Kidney (tissue), 14 donors: ENCODE data around the gene TIMM50. TPM values are rescaled to one million over a fixed set of nuclear protein-coding genes. Genes with fewer than 3 reads are reported as not detected.

Source experiments
- DNase-seq, 5 donors: peaks; one replicate each; pipeline ENCODE4 v3.0.0-alpha.2; 2013 to 2020
- FAIRE-seq: peaks from 2 replicates; lab custom pipeline; 2012; peaks lifted over from hg19 to GRCh38; lab: Jason Lieb, UNC
- H3K27ac ChIP-seq, 2 donors: one replicate each; pipeline ENCODE4 v1.7.0; 2013; ENCODE audit warnings: low read depth in 2 of 2, low read length in 2 of 2, inconsistent platforms in 1 of 2
- H3K27me3 ChIP-seq: one replicate; pipeline ENCODE4 v1.7.1; 2013; ENCODE audit warnings: low read length, inconsistent platforms; ENCODE audit not compliant: control insufficient read depth, insufficient read depth
- H3K36me3 ChIP-seq, 3 donors: one replicate each; pipeline versions ENCODE4 v1.7.0 to v1.7.1; 2013; ENCODE audit warnings: low read length in 3 of 3, control low read depth in 1 of 3, inconsistent platforms in 1 of 3; ENCODE audit not compliant: insufficient read depth in 3 of 3, control insufficient read depth in 2 of 3
- H3K4me1 ChIP-seq, 3 donors: one replicate each; pipeline versions ENCODE4 v1.7.0 to v1.7.1; 2013; ENCODE audit warnings: low read length in 3 of 3, inconsistent platforms in 1 of 3, low read depth in 1 of 3; ENCODE audit not compliant: control insufficient read depth in 2 of 3, insufficient read depth in 2 of 3
- H3K4me3 ChIP-seq, 3 donors: one replicate each; pipeline versions ENCODE4 v1.7.0 to v1.8.1; 2013; ENCODE audit warnings: low read length in 3 of 3, control low read depth in 1 of 3, inconsistent platforms in 1 of 3
- H3K9ac ChIP-seq, 3 donors: one replicate each; pipeline versions ENCODE4 v1.7.0 to v1.7.1; 2013; ENCODE audit warnings: low read length in 3 of 3, control low read depth in 1 of 3, inconsistent platforms in 1 of 3
- H3K9me3 ChIP-seq, 3 donors: one replicate each; pipeline versions ENCODE4 v1.7.0 to v1.7.1; 2013; ENCODE audit warnings: low read length in 3 of 3, control low read depth in 1 of 3, inconsistent platforms in 1 of 3; ENCODE audit not compliant: control insufficient read depth in 2 of 3, insufficient read depth in 1 of 3
- intact Hi-C: fragments of 100-400 bp; cut with DNase I; formaldehyde crosslinking; loops from one replicate; pipeline ENCODE4 v1.11.1; 2022
- polyA plus RNA-seq: library from polyadenylated mRNA; stranded (reverse); fragments of 350-450 nt; fragmentation: Illumina TruSeq; extraction: RNeasy Lipid Tissue Mini Kit (QIAGEN cat#74804); gene quantifications from one replicate; pipeline ENCODE4 v1.2.3, GENCODE V29; 2014; ENCODE audit warnings: low read depth, low replicate concordance; ENCODE audit not compliant: insufficient read depth
- total RNA-seq: library from RNA; stranded (reverse); fragmentation: NEBNext Ultra II Directional; extraction: Animal tissue kit (Norgen Biotek cat#: 25700); gene quantifications from one replicate; pipeline ENCODE4 v1.2.1, GENCODE V29; 2021
- TF ChIP-seq, protein P1 (sequence below): IDR thresholded peaks from 3 replicates; pipeline ENCODE4 v1.5.1; 2012; ENCODE audit warnings: mild to moderate bottlenecking, moderate library complexity, borderline replicate concordance; ENCODE audit not compliant: insufficient read depth; ENCODE audit errors: extremely low read depth
- donor health status: control.
- donor health status: control.
- donor health status: control.
- donor health status: control.
- donor health status: control.
- donor health status: DM: yes; HTN: yes; CAD: no.
- donor health status: Normal renal cell carcinoma (clear cell type).

The TIMM50 gene
- total and polyA plus RNA-seq, 2 donors from 2014 or later = 52.4 to 74.4 TPM

DNA sequence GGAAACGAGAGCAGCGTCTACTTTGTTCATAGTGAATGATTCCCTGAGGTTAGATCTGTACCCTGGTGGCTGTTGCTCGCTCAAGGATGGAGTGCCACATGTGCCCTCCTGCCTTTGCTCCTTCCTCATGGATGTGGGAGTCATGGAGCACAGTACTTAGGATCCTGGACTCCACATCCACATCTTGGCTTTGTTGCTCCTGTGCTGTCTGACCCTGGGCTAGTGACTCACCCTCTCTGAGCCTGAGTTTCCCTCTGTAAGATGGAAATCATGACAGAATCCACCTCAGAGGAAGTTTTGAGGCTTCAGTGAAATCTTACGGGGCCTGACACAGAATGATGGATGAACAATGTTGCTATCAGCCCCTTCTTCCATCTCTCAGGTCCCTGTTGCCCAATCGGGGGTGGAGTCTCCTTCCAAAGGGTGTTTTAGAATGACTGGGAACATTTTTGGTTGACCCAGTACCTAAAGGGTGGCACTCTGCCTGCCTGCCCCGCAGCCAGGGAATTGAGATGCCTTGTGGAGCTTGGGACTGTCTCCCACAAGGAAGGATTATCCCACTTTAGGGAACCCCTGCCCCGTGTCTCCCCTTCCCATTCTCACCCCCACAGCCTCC lies 9.8 kb upstream of the TIMM50 start:
- intact Hi-C loops = loop anchor here (10.0 kb wide), 1 partner anchor 64 kb away; the partner anchor contains the start of gene EID2B
- H3K9me3 ChIP-seq = no peaks in the 10 kb centered on the region
- FAIRE-seq = no peak

DNA sequence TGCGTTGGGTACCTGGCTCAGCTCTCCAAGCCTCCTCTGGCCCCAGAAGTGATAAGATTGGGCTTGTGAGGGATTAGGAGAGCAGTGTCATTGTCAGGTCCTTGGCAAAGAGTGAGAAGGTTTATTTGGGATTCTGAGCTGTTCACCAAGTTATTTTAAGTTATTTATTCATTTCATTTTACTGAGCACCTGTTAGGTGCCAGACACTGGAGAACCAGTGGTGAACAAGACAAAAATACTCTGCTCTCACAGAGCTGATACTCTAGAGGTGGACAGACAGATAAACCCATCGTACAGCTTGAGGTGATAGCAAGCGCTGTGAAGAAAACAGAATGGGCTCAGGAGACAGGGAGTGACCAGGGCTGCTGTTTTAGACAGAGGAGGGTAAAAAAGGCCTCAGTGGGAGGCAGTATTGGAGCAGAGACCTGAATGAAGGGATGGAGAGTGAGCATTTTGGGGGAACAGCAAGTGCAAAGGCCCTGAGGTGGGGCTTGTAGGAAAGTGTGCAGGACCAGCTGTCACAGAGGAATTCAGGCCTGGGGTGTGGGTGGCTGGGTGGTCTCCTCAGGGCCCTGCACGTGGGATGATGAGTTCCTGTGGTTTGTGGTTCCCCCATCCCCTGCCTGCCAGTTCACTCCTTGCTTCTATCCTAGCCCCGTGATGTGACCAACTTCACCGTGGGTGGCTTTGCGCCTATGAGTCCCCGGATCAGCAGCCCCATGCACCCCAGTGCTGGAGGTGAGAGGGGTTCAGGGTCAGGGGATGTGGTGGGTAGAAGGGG lies 8.7 kb upstream of the TIMM50 start:
- Histone ChIP-seq H3K9ac (no peak overlapping the region), H3K9me3 (no peaks in the 10 kb centered on the region), H3K4me1 (no peaks in the 10 kb centered on the region), H3K36me3 (peaks cover 4 to 80% (median 62%) of the 10 kb centered on the region in 3 donors), H3K27me3 (no peaks in the 10 kb centered on the region), H3K27ac (no peak overlapping the region), H3K4me3 (no peak overlapping the region)
- TF ChIP-seq, protein P1, sequence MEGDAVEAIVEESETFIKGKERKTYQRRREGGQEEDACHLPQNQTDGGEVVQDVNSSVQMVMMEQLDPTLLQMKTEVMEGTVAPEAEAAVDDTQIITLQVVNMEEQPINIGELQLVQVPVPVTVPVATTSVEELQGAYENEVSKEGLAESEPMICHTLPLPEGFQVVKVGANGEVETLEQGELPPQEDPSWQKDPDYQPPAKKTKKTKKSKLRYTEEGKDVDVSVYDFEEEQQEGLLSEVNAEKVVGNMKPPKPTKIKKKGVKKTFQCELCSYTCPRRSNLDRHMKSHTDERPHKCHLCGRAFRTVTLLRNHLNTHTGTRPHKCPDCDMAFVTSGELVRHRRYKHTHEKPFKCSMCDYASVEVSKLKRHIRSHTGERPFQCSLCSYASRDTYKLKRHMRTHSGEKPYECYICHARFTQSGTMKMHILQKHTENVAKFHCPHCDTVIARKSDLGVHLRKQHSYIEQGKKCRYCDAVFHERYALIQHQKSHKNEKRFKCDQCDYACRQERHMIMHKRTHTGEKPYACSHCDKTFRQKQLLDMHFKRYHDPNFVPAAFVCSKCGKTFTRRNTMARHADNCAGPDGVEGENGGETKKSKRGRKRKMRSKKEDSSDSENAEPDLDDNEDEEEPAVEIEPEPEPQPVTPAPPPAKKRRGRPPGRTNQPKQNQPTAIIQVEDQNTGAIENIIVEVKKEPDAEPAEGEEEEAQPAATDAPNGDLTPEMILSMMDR = no peak
- intact Hi-C loops = loop anchor here (10.0 kb wide), 1 partner anchor 63 kb away; the partner anchor contains the start of gene EID2B
- FAIRE-seq = no peak
- no peak for DNase-seq

More for the DNA sequence above, 9.8 kb upstream of the TIMM50 start:
- H3K4me3 ChIP-seq = no peak overlapping the region
- H3K9ac ChIP-seq = no peak overlapping the region
- no peaks in the 10 kb centered on the region for H3K27me3 ChIP-seq
- no peaks in the 10 kb centered on the region for H3K4me1 ChIP-seq
- peaks cover 4 to 80% (median 62%) of the 10 kb centered on the region in 3 donors for H3K36me3 ChIP-seq
- TF ChIP-seq, protein P1 = no peak
- H3K27ac ChIP-seq = no peak overlapping the region
- DNase-seq = no peak

DNA sequence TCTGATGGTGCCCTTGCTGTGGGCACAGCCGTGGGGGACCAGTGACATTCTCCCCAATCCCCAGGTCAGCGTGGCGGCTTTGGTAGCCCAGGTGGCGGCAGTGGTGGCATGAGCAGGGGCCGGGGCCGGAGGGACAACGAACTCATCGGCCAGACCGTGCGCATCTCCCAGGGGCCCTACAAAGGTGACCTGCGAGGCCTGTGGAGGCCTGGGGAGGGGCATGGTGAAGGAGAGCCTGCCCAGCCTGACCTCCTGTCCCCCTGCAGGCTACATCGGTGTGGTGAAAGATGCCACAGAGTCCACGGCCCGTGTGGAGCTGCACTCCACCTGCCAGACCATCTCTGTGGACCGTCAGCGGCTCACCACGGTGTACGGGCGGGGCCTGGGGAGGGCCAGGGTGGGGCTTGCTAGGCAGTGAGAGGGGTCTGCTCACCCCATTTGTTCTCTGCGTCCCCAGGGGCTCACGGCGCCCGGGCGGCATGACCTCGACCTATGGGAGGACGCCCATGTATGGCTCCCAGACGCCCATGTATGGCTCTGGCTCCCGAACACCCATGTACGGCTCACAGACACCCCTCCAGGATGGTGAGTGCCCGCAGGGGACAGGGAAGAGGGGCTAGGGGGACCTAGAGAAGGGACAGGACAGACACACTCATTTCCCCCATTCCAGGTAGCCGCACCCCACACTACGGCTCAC lies 7.7 kb upstream of the TIMM50 start:
- no peak for FAIRE-seq
- H3K27me3 ChIP-seq = no peaks in the 10 kb centered on the region
- no peaks in the 10 kb centered on the region for H3K9me3 ChIP-seq
- no peak overlapping the region for H3K27ac ChIP-seq
- H3K36me3 ChIP-seq = peaks cover 4 to 77% (median 55%) of the 10 kb centered on the region in 3 donors
- no peak overlapping the region for H3K9ac ChIP-seq
- no peak overlapping the region for H3K4me3 ChIP-seq
- TF ChIP-seq, protein P1 = no peak
- no peak for DNase-seq
- H3K4me1 ChIP-seq = no peaks in the 10 kb centered on the region
- intact Hi-C loops = loop anchor here (10.0 kb wide), 1 partner anchor 62 kb away; the partner anchor contains the start of gene EID2B
